ENCODE results near the gene DEF6. TPM values are rescaled to one million over a fixed set of nuclear protein-coding genes. Genes with fewer than 3 reads are reported as not detected.

Gene DEF6
- total RNA-seq, 1 donor from 2014 or later: 0.82 TPM

DNA sequence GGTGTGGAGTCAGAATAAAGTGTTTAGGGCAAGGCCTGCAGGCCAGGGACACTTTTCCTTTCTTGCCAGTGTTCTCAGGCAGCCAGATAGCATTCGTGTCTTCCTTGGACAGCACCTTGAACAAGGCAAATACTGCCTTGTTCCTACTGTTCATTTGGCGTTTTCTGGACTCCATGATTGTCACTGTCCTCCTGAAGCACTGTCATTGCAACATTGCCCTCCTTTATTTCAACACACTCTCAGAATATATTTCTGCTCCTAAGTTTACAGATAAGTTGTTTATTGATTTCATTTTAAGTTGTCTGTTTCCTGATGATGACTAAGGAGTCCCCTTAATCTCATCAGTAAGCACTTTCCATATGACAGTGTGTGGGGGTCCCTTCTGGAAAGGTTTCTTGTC lies 15.1 kb upstream of the DEF6 start:
- H3K9me3 Mint-ChIP-seq (ENCODE audit: low read depth): no peaks in the 10 kb centered on the region
- DNase-seq (ENCODE audit: low spot score): no peak
- TF ChIP-seq CTCF (IDR thresholded peaks at IDR 0.05): no peak
- peaks cover 8% of the 10 kb centered on the region for H3K4me1 Mint-ChIP-seq (ENCODE audit: low read depth)
- peaks cover 30% of the 10 kb centered on the region for H3K36me3 Mint-ChIP-seq (ENCODE audit: low read depth)
- no peaks in the 10 kb centered on the region for H3K27me3 Mint-ChIP-seq (ENCODE audit: low read depth)
- H3K4me3 Mint-ChIP-seq (ENCODE audit: unreplicated experiment): no peak overlapping the region
- no peak overlapping the region for H3K27ac Mint-ChIP-seq (ENCODE audit: unreplicated experiment)

- DNase-seq (ENCODE audit: low spot score): peak; percentile 0
- Mint-ChIP-seq H3K4me1 (ENCODE audit: low read depth) (peaks cover 8% of the 10 kb centered on the region), H3K27ac (ENCODE audit: unreplicated experiment) (no peak overlapping the region), H3K9me3 (ENCODE audit: low read depth) (no peaks in the 10 kb centered on the region), H3K27me3 (ENCODE audit: low read depth) (no peaks in the 10 kb centered on the region), H3K4me3 (ENCODE audit: unreplicated experiment) (no peak overlapping the region), H3K36me3 (ENCODE audit: low read depth) (peaks cover 39% of the 10 kb centered on the region)
- no peak for TF ChIP-seq CTCF (IDR thresholded peaks at IDR 0.05)
Observed at GRCh38 chr6:35283361-35283760, 14.3 kb upstream of the DEF6 start.

DNA sequence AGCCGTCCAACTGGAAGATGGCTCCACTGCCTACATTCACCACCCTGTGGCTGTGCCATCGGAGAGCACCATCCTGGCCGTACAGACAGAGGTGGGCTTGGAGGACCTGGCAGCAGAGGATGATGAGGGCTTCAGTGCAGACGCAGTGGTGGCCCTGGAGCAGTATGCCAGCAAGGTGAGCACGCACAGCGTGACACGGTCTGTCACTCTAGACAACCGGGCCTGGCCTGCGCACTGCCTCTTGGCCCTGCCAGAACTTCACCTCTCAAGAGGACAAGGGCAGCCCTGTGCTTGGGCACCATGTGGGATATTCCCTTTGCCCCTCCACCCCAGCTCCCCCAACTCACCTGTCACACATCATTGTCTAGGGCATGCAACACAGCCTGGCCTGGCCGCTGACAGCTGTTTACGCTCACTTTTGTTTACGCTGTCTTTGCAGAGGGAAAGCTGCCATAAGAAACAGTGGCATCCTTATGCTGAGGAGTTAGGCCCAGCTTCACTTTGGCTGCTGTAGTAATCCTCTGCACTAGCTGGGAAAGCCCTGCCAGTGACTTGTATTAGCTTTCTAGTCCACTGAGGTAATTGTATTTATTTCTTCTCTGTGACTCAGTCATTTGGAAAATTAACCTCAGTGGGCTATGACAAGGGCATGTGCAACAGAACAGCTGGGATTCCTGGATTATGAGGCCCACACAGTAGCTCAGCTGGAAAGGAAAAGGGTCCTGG lies 9.8 kb upstream of the DEF6 start:
- peak; percentile 91 for DNase-seq (ENCODE audit: low spot score)
- no peak overlapping the region for H3K4me3 Mint-ChIP-seq (ENCODE audit: unreplicated experiment)
- peaks cover 55% of the 10 kb centered on the region for H3K36me3 Mint-ChIP-seq (ENCODE audit: low read depth)
- no peak overlapping the region for H3K27ac Mint-ChIP-seq (ENCODE audit: unreplicated experiment)
- TF ChIP-seq CTCF (IDR thresholded peaks at IDR 0.05): no peak
- H3K4me1 Mint-ChIP-seq (ENCODE audit: low read depth): no peaks in the 10 kb centered on the region
- H3K27me3 Mint-ChIP-seq (ENCODE audit: low read depth): no peaks in the 10 kb centered on the region
- H3K9me3 Mint-ChIP-seq (ENCODE audit: low read depth): no peaks in the 10 kb centered on the region

- TF ChIP-seq CTCF (IDR thresholded peaks at IDR 0.05): no peak
- Mint-ChIP-seq H3K27ac (ENCODE audit: unreplicated experiment) (no peak overlapping the region), H3K4me3 (ENCODE audit: unreplicated experiment) (no peak overlapping the region), H3K9me3 (ENCODE audit: low read depth) (no peaks in the 10 kb centered on the region), H3K4me1 (ENCODE audit: low read depth) (no peaks in the 10 kb centered on the region), H3K36me3 (ENCODE audit: low read depth) (peaks cover 51% of the 10 kb centered on the region), H3K27me3 (ENCODE audit: low read depth) (no peaks in the 10 kb centered on the region)
- DNase-seq (ENCODE audit: low spot score): no peak
Observed at GRCh38 chr6:35288834-35289233, 8.8 kb upstream of the DEF6 start.

DNA sequence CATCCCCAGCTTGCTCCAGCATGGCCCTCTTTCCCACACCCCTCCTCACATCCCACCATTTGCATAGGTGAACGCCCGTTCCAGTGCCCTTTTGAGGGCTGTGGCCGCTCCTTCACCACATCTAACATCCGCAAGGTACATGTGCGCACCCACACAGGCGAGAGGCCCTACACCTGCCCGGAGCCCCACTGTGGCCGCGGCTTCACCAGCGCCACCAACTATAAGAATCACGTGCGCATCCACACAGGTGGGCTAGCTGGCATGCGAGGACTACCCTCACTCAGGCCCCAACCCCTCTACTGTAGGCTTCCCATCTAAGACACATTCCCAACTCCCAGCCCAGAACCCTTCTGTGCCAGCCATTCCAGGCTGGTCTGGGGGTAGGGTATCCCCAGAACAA lies 6.1 kb upstream of the DEF6 start:
- no peak overlapping the region for H3K27ac Mint-ChIP-seq (ENCODE audit: unreplicated experiment)
- H3K9me3 Mint-ChIP-seq (ENCODE audit: low read depth): no peaks in the 10 kb centered on the region
- DNase-seq (ENCODE audit: low spot score): peak; percentile 86
- no peaks in the 10 kb centered on the region for H3K27me3 Mint-ChIP-seq (ENCODE audit: low read depth)
- no peak for TF ChIP-seq CTCF (IDR thresholded peaks at IDR 0.05)
- H3K4me3 Mint-ChIP-seq (ENCODE audit: unreplicated experiment): no peak overlapping the region
- H3K4me1 Mint-ChIP-seq (ENCODE audit: low read depth): no peaks in the 10 kb centered on the region
- peaks cover 46% of the 10 kb centered on the region for H3K36me3 Mint-ChIP-seq (ENCODE audit: low read depth)

Data from chondrocyte (in vitro differentiated cells).